Psoas muscle (tissue), 8 donors: ENCODE measurements around the gene DNMBP. TPM values are rescaled to one million over a fixed set of nuclear protein-coding genes. Genes with fewer than 3 reads are reported as not detected.

Experiments
- ATAC-seq, 4 donors: fragments of 200-7000 bp; cut with Tn5 transposase; one replicate each; pipeline ENCODE4 v1.9.1; 2020; ENCODE audit warnings: moderate library complexity in 3 of 4, mild to moderate bottlenecking in 2 of 4
- DNase-seq, 2 donors: peaks; one replicate each; pipeline ENCODE4 v3.0.0-alpha.2; 2020
- H3K27ac ChIP-seq: fragments of 200-600 bp; one replicate; pipeline ENCODE4 v1.8.0; 2022
- H3K27me3 ChIP-seq, 3 donors: fragments of 200-600 bp in 1 of 3; one replicate each; pipeline versions ENCODE4 v1.6.1 to v1.8.0; 2013 to 2022; ENCODE audit warnings: low read length in 2 of 3, mild to moderate bottlenecking in 2 of 3, moderate library complexity in 1 of 3; ENCODE audit not compliant: insufficient read depth in 3 of 3
- H3K36me3 ChIP-seq, 2 donors: fragments of 200-600 bp in 1 of 2; one replicate each; pipeline versions ENCODE4 v1.6.1 to v1.8.0; 2013 to 2022; ENCODE audit warnings: low read depth in 1 of 2, mild to moderate bottlenecking in 1 of 2, moderate library complexity in 1 of 2; ENCODE audit not compliant: insufficient read depth in 1 of 2
- H3K4me1 ChIP-seq: fragments of 200-600 bp; one replicate; pipeline ENCODE4 v1.8.0; 2022
- H3K4me3 ChIP-seq: fragments of 200-600 bp; one replicate; pipeline ENCODE4 v1.8.0; 2022; ENCODE audit warnings: mild to moderate bottlenecking
- H3K9me3 ChIP-seq: fragments of 200-600 bp; one replicate; pipeline ENCODE4 v1.8.0; 2022
- WGBS, 3 donors: extraction: QIAGEN DNeasy Blood & Tissue Kit; methylation state at CpG; one replicate each; pipeline versions ENCODE4 v1.1.6 to v1.1.7; 2013; 5-methylcytosine and 5-hydroxymethylcytosine counted together
- intact Hi-C, 2 donors: fragments of 100-400 bp; cut with DNase I; formaldehyde crosslinking; loops; one replicate each; pipeline versions ENCODE4 v1.11.0 to v1.14.2; 2022
- polyA plus RNA-seq, 3 donors: library from polyadenylated mRNA; stranded (reverse); fragments of 200-250 nt; gene quantifications; one replicate each; pipeline ENCODE4 v1.2.3, GENCODE V29; 2013
- total RNA-seq, 4 donors: library from RNA; stranded (reverse); fragmentation: NEBNext Ultra II Directional in 2 of 4; extraction: Animal tissue kit (Norgen Biotek cat#: 25700) in 2 of 4; gene quantifications; one replicate each; pipeline versions ENCODE4 v1.2.1 to v1.2.4, GENCODE V29; 2021 to 2023
- TF ChIP-seq, protein P1 (sequence below): fragments of 200-600 bp; IDR thresholded peaks from one replicate; pipeline ENCODE4 v1.8.0; 2022; ENCODE audit warnings: antibody characterized with exemption
- donor health status: healthy with polysubstance abuse.
- donor health status: DM: no; HTN: no; CAD: no; lungs with moderate emphysema.
- donor health status: Bipolar disorder and iron deficiency.
- donor health status: healthy.
- donor health status: DM: yes; HTN: yes; CAD: no.
- donor health status: DM: no; HTN: no; CAD: no.
- donor health status: DM: no; HTN: no; CAD: no.
- donor health status: DM: yes; HTN: yes; CAD: no.

The DNMBP gene
- total and polyA plus RNA-seq, 7 donors, result 6.2 to 16.9 (median 11.0) TPM

DNA sequence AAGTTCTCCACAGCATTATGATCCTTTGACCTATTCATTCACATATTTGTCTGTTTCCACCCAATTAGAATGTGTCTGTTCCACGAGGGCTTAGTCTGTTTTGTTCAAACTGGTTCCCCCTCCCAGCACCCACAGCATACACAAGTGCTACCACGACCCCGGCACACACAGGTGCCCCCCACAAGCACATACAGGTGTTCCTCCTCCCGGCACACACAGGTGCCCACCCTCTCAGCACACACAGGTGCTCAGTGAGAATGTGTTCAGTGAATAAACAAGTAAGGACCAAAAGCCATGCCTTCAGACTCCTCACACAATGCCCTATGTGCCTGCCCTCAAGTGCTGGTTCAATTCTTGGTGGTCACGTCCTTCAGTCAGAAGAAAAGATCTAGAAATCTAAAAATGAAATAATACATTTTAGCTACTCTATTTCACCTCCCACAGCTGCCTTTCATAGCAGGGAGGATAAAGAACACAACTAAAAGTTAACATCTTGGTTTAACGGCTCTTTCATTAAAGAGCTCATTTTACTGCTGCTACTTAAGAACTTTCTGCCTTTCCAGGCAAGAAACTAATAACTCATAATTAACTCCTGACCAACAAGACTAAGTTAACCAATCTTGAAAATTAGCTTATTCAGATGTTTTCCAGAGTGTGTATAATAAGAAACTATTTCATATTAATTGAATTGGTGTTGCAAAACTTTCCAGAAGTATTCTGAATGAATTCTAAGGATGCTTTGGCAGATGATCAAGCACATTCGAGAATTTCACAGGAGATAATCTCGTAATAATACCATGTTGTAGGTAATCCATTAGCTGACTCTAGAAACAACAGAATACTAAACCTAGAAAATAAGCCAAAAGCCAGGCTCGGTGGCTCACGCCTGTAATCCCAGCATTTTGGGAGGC lies 2.3 kb downstream of the DNMBP start:
- Histone ChIP-seq H3K27me3 (no peaks in the 10 kb centered on the region), H3K4me3 (peak overlapping the region; percentile 94), H3K4me1 (peaks cover 50% of the 10 kb centered on the region), H3K36me3 (no peaks in the 10 kb centered on the region), H3K9me3 (no peaks in the 10 kb centered on the region), H3K27ac (peak overlapping the region; percentile 77)
- intact Hi-C loops, result no loop called here
- DNase-seq (no peak), ATAC-seq (no peak)
- 51 to 60% (median 57%) methylated on average over 10 of the region's 10 CpGs for WGBS, 3 donors
- TF ChIP-seq, protein P1, sequence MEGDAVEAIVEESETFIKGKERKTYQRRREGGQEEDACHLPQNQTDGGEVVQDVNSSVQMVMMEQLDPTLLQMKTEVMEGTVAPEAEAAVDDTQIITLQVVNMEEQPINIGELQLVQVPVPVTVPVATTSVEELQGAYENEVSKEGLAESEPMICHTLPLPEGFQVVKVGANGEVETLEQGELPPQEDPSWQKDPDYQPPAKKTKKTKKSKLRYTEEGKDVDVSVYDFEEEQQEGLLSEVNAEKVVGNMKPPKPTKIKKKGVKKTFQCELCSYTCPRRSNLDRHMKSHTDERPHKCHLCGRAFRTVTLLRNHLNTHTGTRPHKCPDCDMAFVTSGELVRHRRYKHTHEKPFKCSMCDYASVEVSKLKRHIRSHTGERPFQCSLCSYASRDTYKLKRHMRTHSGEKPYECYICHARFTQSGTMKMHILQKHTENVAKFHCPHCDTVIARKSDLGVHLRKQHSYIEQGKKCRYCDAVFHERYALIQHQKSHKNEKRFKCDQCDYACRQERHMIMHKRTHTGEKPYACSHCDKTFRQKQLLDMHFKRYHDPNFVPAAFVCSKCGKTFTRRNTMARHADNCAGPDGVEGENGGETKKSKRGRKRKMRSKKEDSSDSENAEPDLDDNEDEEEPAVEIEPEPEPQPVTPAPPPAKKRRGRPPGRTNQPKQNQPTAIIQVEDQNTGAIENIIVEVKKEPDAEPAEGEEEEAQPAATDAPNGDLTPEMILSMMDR, result no peak

DNA sequence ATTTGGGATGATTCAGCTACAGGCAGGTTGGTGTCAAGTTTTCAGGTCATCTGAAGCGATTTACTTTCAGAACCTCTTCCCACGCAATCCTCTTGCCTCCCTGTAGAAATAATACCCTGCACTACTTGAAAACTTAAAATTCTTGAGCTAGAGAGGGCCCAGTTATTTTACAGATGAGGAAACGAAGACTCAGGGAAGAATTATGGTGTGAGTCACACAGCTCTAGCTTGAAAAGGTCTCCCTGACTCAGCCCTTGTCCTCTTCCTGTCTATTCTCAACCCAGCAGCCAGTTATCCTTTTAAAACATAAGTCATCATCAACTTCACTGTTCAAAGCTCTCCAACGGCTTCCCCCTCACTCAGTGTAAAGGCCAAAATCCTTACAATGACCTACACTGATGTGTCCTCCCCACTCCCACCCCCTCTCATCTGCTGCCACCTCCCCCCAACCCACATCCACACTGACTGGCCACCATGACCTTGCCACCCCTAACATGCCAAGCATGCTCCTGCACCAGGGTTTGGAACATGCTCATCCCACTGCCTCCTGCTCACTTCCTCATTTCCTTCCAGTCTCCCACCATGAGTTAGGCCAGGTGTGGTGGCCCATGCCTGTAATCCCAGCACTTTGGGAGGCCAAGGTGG lies 3.4 kb downstream of the DNMBP start:
- TF ChIP-seq, protein P1, result no peak
- 36 to 51% (median 39%) methylated on average over 4 of the region's 4 CpGs for WGBS, 3 donors
- intact Hi-C loops, result no loop called here
- no peaks in the 10 kb centered on the region for H3K9me3 ChIP-seq
- H3K36me3 ChIP-seq, result no peaks in the 10 kb centered on the region
- peaks cover 54% of the 10 kb centered on the region for H3K4me1 ChIP-seq
- no peaks in the 10 kb centered on the region for H3K27me3 ChIP-seq
- no peak for DNase-seq
- H3K4me3 ChIP-seq, result peak overlapping the region; percentile 14
- ATAC-seq, result peak; percentile 55 to 73 (median 70)
- peak overlapping the region; percentile 77 for H3K27ac ChIP-seq

DNA sequence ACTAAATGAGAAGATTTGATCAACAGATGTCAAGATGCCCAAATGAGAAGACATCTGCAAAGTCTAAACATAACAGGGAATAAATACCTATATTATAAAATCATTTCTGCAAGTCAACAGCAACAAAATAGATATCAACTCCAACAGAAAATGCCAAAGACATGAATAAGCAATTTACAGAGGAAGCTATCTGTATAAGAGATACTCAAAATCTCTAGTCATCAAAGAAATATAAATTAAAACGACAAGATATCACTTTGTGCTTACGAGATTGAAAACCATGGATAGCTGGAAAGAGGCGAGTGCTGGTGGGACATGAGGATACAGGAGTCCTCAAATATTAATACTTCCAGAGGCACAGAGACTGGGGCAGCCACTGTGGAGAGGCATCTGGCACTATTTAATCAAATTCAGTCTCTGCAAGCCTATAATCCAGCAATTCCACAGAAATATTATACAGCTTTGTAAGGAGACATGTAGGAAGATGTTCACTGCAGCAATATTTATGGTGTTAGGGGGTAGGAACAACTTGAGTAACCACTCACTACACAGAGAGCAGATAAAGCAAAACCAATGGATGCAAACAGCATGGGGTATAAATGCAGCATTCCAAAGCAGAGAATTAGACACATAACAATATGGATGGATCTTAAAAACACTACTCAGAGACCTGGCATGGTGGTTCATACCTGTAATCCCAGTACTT lies 4.8 kb downstream of the DNMBP start:
- Histone ChIP-seq H3K4me1 (peaks cover 59% of the 10 kb centered on the region), H3K36me3 (no peaks in the 10 kb centered on the region), H3K27ac (no peak overlapping the region), H3K27me3 (no peaks in the 10 kb centered on the region), H3K9me3 (no peaks in the 10 kb centered on the region), H3K4me3 (no peak overlapping the region)
- DNase-seq, result no peak
- intact Hi-C loops, result no loop called here
- 92 to 95% (median 94%) methylated on average over 3 of the region's 3 CpGs for WGBS, 3 donors
- no peak for ATAC-seq
- TF ChIP-seq, protein P1, result no peak

DNA sequence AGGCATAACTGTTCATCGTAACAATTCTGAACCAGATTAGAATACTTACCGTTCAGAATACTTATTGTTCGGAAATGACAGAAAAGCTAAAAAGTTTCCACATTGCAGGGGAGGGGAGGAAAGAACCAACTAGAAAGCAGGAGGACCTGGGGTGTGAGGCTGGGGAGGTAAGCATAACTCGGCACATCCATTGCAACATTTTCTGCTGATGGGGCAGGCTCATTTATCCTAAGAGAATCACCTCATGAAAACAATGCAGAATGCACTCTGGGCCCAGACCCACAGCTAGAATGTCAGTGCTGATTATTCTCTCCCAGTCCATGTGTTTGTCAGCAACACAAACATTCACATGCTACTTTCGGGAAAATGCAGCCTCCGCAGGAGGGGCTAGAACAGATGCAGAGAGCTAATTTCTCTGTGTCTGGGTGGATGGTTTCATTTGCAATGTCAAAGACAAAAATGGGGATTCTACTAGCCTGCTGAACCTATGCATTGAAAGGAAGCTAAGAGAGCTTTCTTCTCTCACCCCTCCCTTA lies 9.6 kb downstream of the DNMBP start:
- no peaks in the 10 kb centered on the region for H3K27me3 ChIP-seq
- peak overlapping the region; percentile 37 for H3K4me3 ChIP-seq
- 72 to 82% (median 81%) methylated on average over 6 of the region's 6 CpGs for WGBS, 3 donors
- TF ChIP-seq, protein P1, result no peak
- ATAC-seq (no peak), DNase-seq (no peak)
- H3K4me1 ChIP-seq, result peaks cover 72% of the 10 kb centered on the region
- intact Hi-C loops, result no loop called here
- H3K9me3 ChIP-seq, result no peaks in the 10 kb centered on the region
- H3K27ac ChIP-seq, result peak overlapping the region; percentile 80
- no peaks in the 10 kb centered on the region for H3K36me3 ChIP-seq
